Renal pelvis (tissue), 12 donors: ENCODE data around the gene RBMY1J. TPM values are rescaled to one million over a fixed set of nuclear protein-coding genes. Genes with fewer than 3 reads are reported as not detected.
"Not testable (repeated sequence)": the region's sequence is repeated elsewhere in the genome, so short reads cannot be mapped to it uniquely, and the experiment has no call there.

Experiments used
- DNase-seq: peaks from one replicate; pipeline ENCODE4 v3.0.0-alpha.2; 2013
- long read RNA-seq, 16 experiments: transcript quantifications; one replicate each; lab custom pipeline, GENCODE V29; 2026
- polyA plus RNA-seq, 3 donors: library from polyadenylated mRNA; unstranded; fragments of 120-200 nt; gene quantifications; one replicate each; pipeline ENCODE4 v1.2.1, GENCODE V29; 2013; ENCODE audit not compliant: insufficient read length in 3 of 3

The RBMY1J gene
- not detected for polyA plus RNA-seq
- long read RNA-seq, donor 1: 0 reads
- long read RNA-seq, donor 2: 0 reads
- long read RNA-seq, donor 3: 0 reads
- long read RNA-seq, donor 4: 0 reads
- long read RNA-seq, donor 5: 0 reads
- long read RNA-seq, donor 6: 0 reads
- long read RNA-seq, donor 7: 0 reads
- long read RNA-seq, donor 8: 0 reads
- long read RNA-seq, donor 9: 0 reads
- long read RNA-seq, donor 10: 0 reads
- long read RNA-seq, donor 11: 0 reads
- long read RNA-seq, donor 12: 0 reads
- long read RNA-seq, donor 13: 0 reads
- long read RNA-seq, donor 14: 0 reads
- long read RNA-seq, donor 15: 0 reads
- long read RNA-seq, donor 16: 0 reads

DNA sequence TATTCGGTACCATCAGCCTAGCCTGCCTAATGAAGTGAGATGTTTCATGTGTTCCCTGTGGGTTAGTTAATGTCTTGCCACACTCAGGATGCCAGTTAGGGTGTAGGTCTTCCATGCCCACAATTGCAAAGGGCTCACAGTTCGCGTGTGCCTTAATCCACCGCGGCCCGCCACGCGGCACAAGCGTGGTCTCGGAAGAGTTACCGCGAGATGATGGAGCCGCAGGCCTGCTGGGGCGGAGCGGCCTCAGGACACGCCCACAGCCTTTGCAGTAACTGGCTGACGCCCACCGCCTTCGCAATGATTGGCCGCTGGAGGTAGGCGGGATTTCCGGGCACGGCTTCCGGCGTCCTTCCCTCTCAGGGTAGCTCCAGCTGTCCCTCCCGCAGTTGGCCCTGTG lies at the start of gene RBMY1J:
RBMY1J (plus strand) TSS at position 301 of the 400 bp plus-strand sequence. CDS start 2,038 bp downstream, outside the sequence.
- not testable (repeated sequence) for DNase-seq

- DNase-seq: no peak
These were observed 35.8 kb upstream of the RBMY1J start for GRCh38 chrY:22367416-22367815.

GRCh38 chrY:22370623-22371022 lies 32.6 kb upstream of the RBMY1J start:
- DNase-seq: no peak

DNA sequence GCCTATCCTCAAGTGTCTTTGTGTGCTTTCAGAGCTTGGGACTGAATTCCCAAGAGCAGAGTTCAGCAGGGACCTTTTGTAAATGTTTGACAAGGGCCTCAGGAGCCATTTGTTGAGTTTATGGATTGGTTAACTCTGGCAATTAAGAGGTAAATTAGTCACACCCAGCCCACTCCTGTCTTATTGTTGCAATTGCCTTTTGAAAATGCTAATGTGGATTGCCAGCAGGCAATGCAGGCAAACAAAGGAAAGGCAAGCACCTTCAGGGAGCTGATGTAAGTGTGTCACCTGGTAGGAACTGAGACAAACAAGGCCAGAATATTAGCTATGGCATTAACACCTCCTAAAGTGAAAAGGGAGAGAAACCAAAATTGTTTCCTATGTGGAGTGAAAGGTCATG lies 29.7 kb upstream of the RBMY1J start:
- DNase-seq: no peak

DNA sequence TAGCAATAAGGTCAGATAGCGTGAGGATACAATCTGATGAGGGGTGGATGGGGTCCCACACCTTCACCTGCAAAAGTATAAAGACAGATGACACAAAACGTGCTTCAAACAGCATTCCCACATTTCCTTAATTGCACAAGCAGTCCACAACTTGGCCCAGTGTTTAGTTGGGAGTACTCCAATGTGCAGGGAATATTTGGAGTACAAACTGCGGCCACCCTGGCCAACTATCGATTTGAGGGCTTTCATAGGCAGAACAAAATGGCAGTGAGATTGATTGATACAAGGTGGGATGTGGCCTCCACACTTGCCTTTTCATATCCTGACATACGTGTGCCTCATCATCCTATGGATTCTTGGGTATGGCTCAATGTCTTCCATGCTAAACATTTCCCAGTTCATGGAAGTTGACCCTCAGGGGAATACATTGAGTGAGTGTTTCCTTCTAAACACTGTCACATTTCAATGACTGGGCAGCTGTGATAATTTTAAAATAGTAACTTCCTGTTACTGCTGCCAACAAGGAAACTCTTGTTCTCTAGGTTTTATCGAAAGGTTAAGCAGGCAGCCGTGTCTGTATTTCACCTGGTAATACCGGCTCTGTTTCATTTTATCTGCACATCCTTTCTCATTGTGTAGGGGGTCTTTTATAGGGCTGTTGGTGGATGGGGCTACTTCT lies 41.6 kb downstream of the RBMY1J start:
- DNase-seq: not testable (repeated sequence)

DNA sequence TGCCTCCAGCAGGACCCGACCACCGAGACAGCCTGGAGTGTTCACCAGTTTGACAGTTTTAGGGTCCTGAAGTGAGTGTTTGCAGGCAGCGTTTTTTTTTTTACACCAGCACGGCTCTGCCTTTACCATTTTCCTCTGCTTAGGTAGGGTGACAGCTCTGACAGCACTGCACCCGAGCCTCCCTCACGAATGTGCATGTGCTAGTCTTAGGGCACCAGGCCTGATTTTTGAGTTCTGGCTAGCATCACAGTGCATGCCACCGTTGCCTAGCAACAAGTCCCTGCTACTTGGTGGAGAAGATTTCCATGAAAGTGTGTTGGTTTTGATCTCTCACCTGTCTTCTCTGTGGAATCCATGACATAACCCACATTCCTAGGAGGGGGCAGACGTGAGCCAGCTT lies 52.3 kb downstream of the RBMY1J start:
- DNase-seq: not testable (repeated sequence)

- not testable (repeated sequence) for DNase-seq
These were observed 58.8 kb downstream of the RBMY1J start for GRCh38 chrY:22461962-22462361.

Other genes with a start within 250 kb of the RBMY1J start
- gene RBMY1F, start 220.5 kb upstream of the RBMY1J start, polyA plus RNA-seq: not detected